Measurements from ENCODE around the gene ATXN3L. TPM values are rescaled to one million over a fixed set of nuclear protein-coding genes. Genes with fewer than 3 reads are reported as not detected.
A peak's percentile ranks its signal among the peaks of the same experiment; 100 is the strongest.
"Not testable (repeated sequence)": the region's sequence is repeated elsewhere in the genome, so short reads cannot be mapped to it uniquely, and the experiment has no call there.

Gene ATXN3L
- total RNA-seq, 1 experiment from 2014 or later, result not detected

- no peak for DNase-seq (ENCODE audit: low read depth)
Observed at GRCh38 chrX:13307041-13307440, 12.8 kb downstream of the ATXN3L start.

- DNase-seq (ENCODE audit: low read depth), result no peak
Observed at GRCh38 chrX:13305108-13305507, 14.7 kb downstream of the ATXN3L start.

GRCh38 chrX:13304052-13304451 is 15.8 kb downstream of the ATXN3L start:
- DNase-seq (ENCODE audit: low read depth), result no peak

GRCh38 chrX:13303248-13303647 is 16.6 kb downstream of the ATXN3L start:
- not testable (repeated sequence) for DNase-seq (ENCODE audit: low read depth)

GRCh38 chrX:13298836-13299235 is 21.0 kb downstream of the ATXN3L start:
- no peak for DNase-seq (ENCODE audit: low read depth)

GRCh38 chrX:13295841-13296240 is 24.0 kb downstream of the ATXN3L start:
- DNase-seq (ENCODE audit: low read depth), result no peak

GRCh38 chrX:13293700-13294099 is 26.2 kb downstream of the ATXN3L start:
- DNase-seq (ENCODE audit: low read depth), result no peak

GRCh38 chrX:13290891-13291614 is 28.8 kb downstream of the ATXN3L start:
- DNase-seq (ENCODE audit: low read depth), result no peak

GRCh38 chrX:13288671-13289070 is 31.2 kb downstream of the ATXN3L start:
- DNase-seq (ENCODE audit: low read depth), result no peak

- DNase-seq (ENCODE audit: low read depth), result peak; percentile 57
Observed at GRCh38 chrX:13287816-13288215, 32.0 kb downstream of the ATXN3L start.

GRCh38 chrX:13285693-13286092 is 34.2 kb downstream of the ATXN3L start:
- DNase-seq (ENCODE audit: low read depth), result no peak

GRCh38 chrX:13285229-13285628 is 34.6 kb downstream of the ATXN3L start:
- DNase-seq (ENCODE audit: low read depth), result no peak

GRCh38 chrX:13284570-13284969 is 35.3 kb downstream of the ATXN3L start:
- DNase-seq (ENCODE audit: low read depth), result no peak

- DNase-seq (ENCODE audit: low read depth), result peak; percentile 24
Observed at GRCh38 chrX:13283950-13284546, 35.8 kb downstream of the ATXN3L start.

- DNase-seq (ENCODE audit: low read depth), result peak; percentile 32
Observed at GRCh38 chrX:13283512-13283911, 36.3 kb downstream of the ATXN3L start.

- DNase-seq (ENCODE audit: low read depth), result no peak
Observed at GRCh38 chrX:13281289-13281688, 38.6 kb downstream of the ATXN3L start.

GRCh38 chrX:13279279-13280018 is 40.4 kb downstream of the ATXN3L start:
- no peak for DNase-seq (ENCODE audit: low read depth)

GRCh38 chrX:13277539-13277938 is 42.3 kb downstream of the ATXN3L start:
- DNase-seq (ENCODE audit: low read depth), result no peak

GRCh38 chrX:13276991-13277390 is 42.9 kb downstream of the ATXN3L start:
- no peak for DNase-seq (ENCODE audit: low read depth)

- DNase-seq (ENCODE audit: low read depth), result no peak
Observed at GRCh38 chrX:13275031-13275430, 44.8 kb downstream of the ATXN3L start.

- no peak for DNase-seq (ENCODE audit: low read depth)
Observed at GRCh38 chrX:13272426-13272825, 47.4 kb downstream of the ATXN3L start.

GRCh38 chrX:13271511-13271910 is 48.3 kb downstream of the ATXN3L start:
- no peak for DNase-seq (ENCODE audit: low read depth)

- no peak for DNase-seq (ENCODE audit: low read depth)
Observed at GRCh38 chrX:13270360-13270759, 49.5 kb downstream of the ATXN3L start.

All from LHCN-M2 (cell line).